HL-60 (cell line): ENCODE measurements around the gene ATP8A2.

Experiments used
- POLR2AphosphoS5 ChIP-seq: IDR thresholded peaks from 2 replicates; pipeline ENCODE4 v1.6.1; 2012; ENCODE audit warnings: low read depth
- TF ChIP-seq, protein P1 (sequence below): IDR thresholded peaks from one replicate; pipeline ENCODE4 v1.5.1; 2011; ENCODE audit warnings: low read length, control low read depth, inconsistent platforms; ENCODE audit not compliant: insufficient read depth

DNA sequence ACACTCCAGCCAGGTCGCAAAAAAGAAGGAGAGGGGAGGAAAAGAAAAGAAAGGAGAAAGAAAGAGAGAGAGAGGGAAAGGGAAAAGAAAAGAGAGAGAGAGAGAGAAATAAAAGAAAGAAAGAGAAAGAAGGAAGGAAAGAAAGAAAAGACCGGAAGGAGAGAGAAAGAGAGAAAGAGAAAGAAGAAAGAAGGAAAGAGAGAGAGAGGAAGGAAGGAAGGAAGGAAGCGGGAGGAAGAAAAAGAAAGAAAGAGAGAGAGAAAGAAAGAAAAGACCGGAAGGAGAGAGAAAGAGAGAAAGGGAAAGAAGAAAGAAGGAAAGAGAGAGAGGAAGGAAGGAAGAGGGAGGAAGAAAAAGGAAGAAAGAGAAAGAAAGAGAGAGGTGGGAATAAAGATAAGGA, 359.3 kb downstream of the ATP8A2 start:
- no peak for TF ChIP-seq POLR2AphosphoS5
- TF ChIP-seq, protein P1, sequence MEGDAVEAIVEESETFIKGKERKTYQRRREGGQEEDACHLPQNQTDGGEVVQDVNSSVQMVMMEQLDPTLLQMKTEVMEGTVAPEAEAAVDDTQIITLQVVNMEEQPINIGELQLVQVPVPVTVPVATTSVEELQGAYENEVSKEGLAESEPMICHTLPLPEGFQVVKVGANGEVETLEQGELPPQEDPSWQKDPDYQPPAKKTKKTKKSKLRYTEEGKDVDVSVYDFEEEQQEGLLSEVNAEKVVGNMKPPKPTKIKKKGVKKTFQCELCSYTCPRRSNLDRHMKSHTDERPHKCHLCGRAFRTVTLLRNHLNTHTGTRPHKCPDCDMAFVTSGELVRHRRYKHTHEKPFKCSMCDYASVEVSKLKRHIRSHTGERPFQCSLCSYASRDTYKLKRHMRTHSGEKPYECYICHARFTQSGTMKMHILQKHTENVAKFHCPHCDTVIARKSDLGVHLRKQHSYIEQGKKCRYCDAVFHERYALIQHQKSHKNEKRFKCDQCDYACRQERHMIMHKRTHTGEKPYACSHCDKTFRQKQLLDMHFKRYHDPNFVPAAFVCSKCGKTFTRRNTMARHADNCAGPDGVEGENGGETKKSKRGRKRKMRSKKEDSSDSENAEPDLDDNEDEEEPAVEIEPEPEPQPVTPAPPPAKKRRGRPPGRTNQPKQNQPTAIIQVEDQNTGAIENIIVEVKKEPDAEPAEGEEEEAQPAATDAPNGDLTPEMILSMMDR = no peak
